ENCODE measurements around the gene LZTS3. TPM values are rescaled to one million over a fixed set of nuclear protein-coding genes. Genes with fewer than 3 reads are reported as not detected.

LZTS3 gene
- total and polyA plus RNA-seq, 3 experiments from 2014 or later = 0.35 to 1.0 (median 0.97) TPM

- Mint-ChIP-seq H3K4me3 (peak overlapping the region; percentile 77 to 94 (median 82)), H3K9me3 (no peaks in the 10 kb centered on the region), H3K27me3 (peaks cover 5 to 10% of the 10 kb centered on the region in 2 donors), H3K4me1 (peaks cover 11 to 20% (median 16%) of the 10 kb centered on the region in 3 donors), H3K27ac (peak overlapping the region in 4 of 8 donors; percentile 0 to 67 (median 38)), H3K36me3 (peaks cover 0 to 2% (median 0%) of the 10 kb centered on the region in 3 donors)
- ChIA-PET CTCF (interaction anchor here (0.7 kb wide), 1 partner anchor 13 kb away, joined by 3 read pairs; no protein-coding TSS in a partner anchor), POLR2A (no interaction called here)
- peaks cover 6% of the 10 kb centered on the region for H3K27me3 ChIP-seq (ENCODE audit: insufficient read depth, low read length, poor library complexity, severe bottlenecking)
- peak overlapping the region; percentile 88 for H3K4me3 ChIP-seq (ENCODE audit: low read length)
- H3K9me3 ChIP-seq (ENCODE audit: low read length) = no peaks in the 10 kb centered on the region
- no peak overlapping the region for H3K27ac ChIP-seq (ENCODE audit: low read depth, low read length)
- H3K36me3 ChIP-seq (ENCODE audit: insufficient read depth, low read length) = no peaks in the 10 kb centered on the region
- peaks cover 5% of the 10 kb centered on the region for H3K4me1 ChIP-seq (ENCODE audit: insufficient read depth, low read length)
- DNase-seq = no peak
These were observed 1.3 kb upstream of the LZTS3 start for GRCh38 chr20:3174442-3175261.

- H3K27ac Mint-ChIP-seq = peak overlapping the region in 6 of 8 donors; percentile 17 to 67 (median 59)
- H3K4me3 Mint-ChIP-seq = peak overlapping the region; percentile 77 to 94 (median 82)
- ChIA-PET POLR2A (no interaction called here), CTCF (no interaction called here)
- H3K36me3 Mint-ChIP-seq = peaks cover 0 to 2% (median 0%) of the 10 kb centered on the region in 3 donors
- H3K27me3 Mint-ChIP-seq = peaks cover 12 to 17% of the 10 kb centered on the region in 2 donors
- Histone ChIP-seq H3K4me3 (ENCODE audit: low read length) (peak overlapping the region; percentile 88), H3K4me1 (ENCODE audit: insufficient read depth, low read length) (peaks cover 5% of the 10 kb centered on the region), H3K27me3 (ENCODE audit: insufficient read depth, low read length, poor library complexity, severe bottlenecking) (peaks cover 6% of the 10 kb centered on the region), H3K36me3 (ENCODE audit: insufficient read depth, low read length) (no peaks in the 10 kb centered on the region), H3K27ac (ENCODE audit: low read depth, low read length) (peak overlapping the region; percentile 38), H3K9me3 (ENCODE audit: low read length) (no peaks in the 10 kb centered on the region)
- no peaks in the 10 kb centered on the region for H3K9me3 Mint-ChIP-seq
- H3K4me1 Mint-ChIP-seq = peaks cover 11 to 22% (median 16%) of the 10 kb centered on the region in 3 donors
- DNase-seq = peak in 4 of 5 donors; percentile 85 to 92 (median 88)
These were observed 477 bp upstream of the LZTS3 start for GRCh38 chr20:3173610-3174441.

DNA sequence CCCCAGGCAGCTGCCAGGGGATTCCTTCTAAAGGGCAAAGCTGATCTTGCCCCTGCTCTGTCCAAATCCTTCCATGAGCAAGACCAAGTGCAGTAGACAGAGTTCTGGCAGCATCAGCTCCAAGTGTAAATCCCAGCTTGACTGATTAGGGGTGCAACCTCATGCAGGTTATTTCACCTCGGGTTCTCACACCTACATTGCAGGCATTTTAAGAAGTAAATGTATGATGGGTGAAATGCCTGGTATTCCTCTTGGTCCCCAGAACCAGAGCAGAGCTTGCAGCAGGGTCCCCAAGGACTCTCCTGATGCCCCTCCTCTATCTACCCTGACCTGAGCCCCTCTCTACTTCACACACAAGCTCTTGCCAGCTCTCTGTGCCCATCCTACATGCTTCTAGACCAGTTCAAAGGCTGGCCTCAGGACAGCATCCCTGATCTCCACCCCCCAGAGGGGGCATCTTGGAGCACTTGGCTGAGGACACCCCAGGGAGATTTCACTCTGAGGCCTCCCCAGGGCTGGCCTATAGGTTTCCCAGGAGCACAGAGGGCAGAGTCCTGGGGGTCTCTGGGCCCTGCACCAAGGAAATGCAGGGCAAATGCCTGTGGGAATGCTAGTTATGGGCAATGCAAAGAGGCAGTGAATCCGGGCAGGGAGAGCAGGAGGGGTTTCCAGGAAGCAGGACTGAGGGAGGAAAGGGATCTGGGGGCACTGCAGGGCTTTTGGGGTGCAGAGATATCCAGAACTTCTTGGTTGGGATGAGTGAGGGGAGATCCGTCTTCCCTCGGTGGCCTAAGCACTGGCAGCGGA is 1.0 kb downstream of the LZTS3 start:
- Histone ChIP-seq H3K27ac (ENCODE audit: low read depth, low read length) (peak overlapping the region; percentile 20), H3K27me3 (ENCODE audit: insufficient read depth, low read length, poor library complexity, severe bottlenecking) (peaks cover 9% of the 10 kb centered on the region), H3K4me1 (ENCODE audit: insufficient read depth, low read length) (peaks cover 5% of the 10 kb centered on the region), H3K9me3 (ENCODE audit: low read length) (no peaks in the 10 kb centered on the region), H3K4me3 (ENCODE audit: low read length) (no peak overlapping the region), H3K36me3 (ENCODE audit: insufficient read depth, low read length) (no peaks in the 10 kb centered on the region)
- CTCF ChIA-PET = interaction anchor here (1.0 to 2.8 kb wide), 3 partner anchors 10 to 15 kb away, joined by 3 to 9 read pairs (median 5); no protein-coding TSS in a partner anchor
- H3K27me3 Mint-ChIP-seq = peaks cover 18 to 23% of the 10 kb centered on the region in 2 donors
- H3K36me3 Mint-ChIP-seq = peaks cover 0 to 2% (median 0%) of the 10 kb centered on the region in 3 donors
- peak in 1 of 5 donors; percentile 9 for DNase-seq
- POLR2A ChIA-PET = interaction anchor here (0.5 kb wide), 1 partner anchor 649 kb away, joined by 3 read pairs; no protein-coding TSS in a partner anchor
- H3K4me3 Mint-ChIP-seq = peak overlapping the region; percentile 77 to 92 (median 81)
- H3K4me1 Mint-ChIP-seq = peaks cover 13 to 28% (median 16%) of the 10 kb centered on the region in 3 donors
- no peaks in the 10 kb centered on the region for H3K9me3 Mint-ChIP-seq
- H3K27ac Mint-ChIP-seq = peak overlapping the region in 7 of 8 donors; percentile 36 to 93 (median 66)

DNA sequence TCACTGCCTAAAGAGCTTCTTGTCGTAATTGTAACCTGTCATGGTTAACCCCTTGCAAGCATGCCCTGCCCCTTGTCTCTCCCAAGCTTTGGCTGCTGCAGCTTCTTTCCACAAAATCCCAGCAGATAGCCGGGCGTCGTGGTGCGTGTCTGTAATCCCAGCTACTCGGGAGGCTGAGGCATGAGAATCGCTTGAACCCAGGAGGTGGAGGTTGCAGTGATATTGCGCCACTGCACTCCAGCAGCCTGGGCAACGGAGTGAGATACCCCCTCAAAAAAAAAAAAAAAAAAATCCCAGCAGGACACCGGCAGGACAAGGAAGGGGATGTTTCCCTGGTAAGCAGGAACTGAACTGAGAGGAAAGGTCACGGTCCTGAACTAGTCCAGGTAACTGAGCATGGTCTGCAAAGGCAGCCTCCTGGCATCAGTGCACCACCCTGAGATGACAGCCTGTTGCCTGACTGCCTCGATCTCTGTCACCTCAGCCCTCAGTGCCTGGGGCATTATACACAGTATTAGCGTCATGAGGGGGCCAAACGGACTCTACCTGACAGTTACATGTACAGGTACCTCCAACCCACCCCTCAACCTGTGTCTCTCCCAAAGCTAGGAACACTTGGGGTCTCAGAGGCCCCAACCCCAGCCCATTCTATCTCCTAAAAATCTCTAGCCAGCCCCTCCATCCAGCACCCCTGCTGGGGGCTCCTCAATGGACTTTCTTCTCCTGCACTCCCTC is 1.8 kb downstream of the LZTS3 start:
- peaks cover 9% of the 10 kb centered on the region for H3K27me3 ChIP-seq (ENCODE audit: insufficient read depth, low read length, poor library complexity, severe bottlenecking)
- peaks cover 13 to 28% (median 16%) of the 10 kb centered on the region in 3 donors for H3K4me1 Mint-ChIP-seq
- H3K9me3 Mint-ChIP-seq = no peaks in the 10 kb centered on the region
- DNase-seq = peak in 1 of 5 donors; percentile 17
- H3K9me3 ChIP-seq (ENCODE audit: low read length) = no peaks in the 10 kb centered on the region
- peaks cover 18 to 23% of the 10 kb centered on the region in 2 donors for H3K27me3 Mint-ChIP-seq
- ChIA-PET POLR2A (interaction anchor here (1.1 kb wide), 1 partner anchor 12 kb away, joined by 3 read pairs; no protein-coding TSS in a partner anchor), CTCF (interaction anchor here (1.5 to 2.8 kb wide), 2 partner anchors 10 to 14 kb away, joined by 5 to 9 read pairs; no protein-coding TSS in a partner anchor)
- peak overlapping the region in 3 of 8 donors; percentile 44 to 52 (median 51) for H3K27ac Mint-ChIP-seq
- no peak overlapping the region for H3K4me3 ChIP-seq (ENCODE audit: low read length)
- H3K36me3 ChIP-seq (ENCODE audit: insufficient read depth, low read length) = no peaks in the 10 kb centered on the region
- H3K36me3 Mint-ChIP-seq = peaks cover 0 to 2% (median 0%) of the 10 kb centered on the region in 3 donors
- H3K4me3 Mint-ChIP-seq = peak overlapping the region in 6 of 7 donors; percentile 5 to 92 (median 66)
- H3K4me1 ChIP-seq (ENCODE audit: insufficient read depth, low read length) = peaks cover 5% of the 10 kb centered on the region
- H3K27ac ChIP-seq (ENCODE audit: low read depth, low read length) = no peak overlapping the region

DNA sequence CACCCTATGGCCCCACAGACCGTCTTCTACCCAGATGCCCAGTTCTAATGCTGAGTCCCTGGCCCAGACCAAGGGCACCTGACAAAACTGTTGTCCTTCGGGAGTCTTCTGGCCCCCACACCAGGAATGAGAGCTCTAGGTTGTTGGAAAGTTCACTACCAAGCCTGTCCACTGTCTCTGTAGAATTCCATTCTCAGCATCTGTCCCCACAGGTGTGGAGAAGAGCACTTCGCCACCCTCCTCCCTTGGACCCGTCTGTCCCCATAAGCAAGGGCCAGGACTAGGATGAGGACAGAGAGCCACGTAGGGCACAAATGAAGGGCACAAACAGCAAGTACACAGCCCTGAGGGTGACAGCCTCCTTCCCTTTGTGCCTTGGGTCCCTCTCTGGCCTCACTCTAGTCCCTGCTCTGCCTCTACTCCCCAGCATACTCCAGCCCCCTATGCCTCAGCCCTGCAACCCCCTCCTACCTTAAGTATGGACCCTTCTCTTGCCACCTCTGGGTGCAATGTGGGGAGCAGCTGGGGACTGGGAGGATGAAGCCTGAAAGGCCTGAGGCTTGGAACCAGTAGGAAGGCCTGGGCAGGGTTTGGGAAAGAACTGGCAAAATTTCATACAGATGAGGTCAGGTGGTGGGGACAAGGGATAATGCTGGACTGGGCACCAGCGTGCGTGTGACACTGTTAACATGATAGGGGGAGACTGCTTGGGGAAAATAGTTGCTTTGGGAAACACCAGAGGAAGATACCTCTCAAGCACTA is 4.3 kb downstream of the LZTS3 start:
- Histone ChIP-seq H3K4me1 (ENCODE audit: insufficient read depth, low read length) (peaks cover 5% of the 10 kb centered on the region), H3K27me3 (ENCODE audit: insufficient read depth, low read length, poor library complexity, severe bottlenecking) (peaks cover 3% of the 10 kb centered on the region), H3K4me3 (ENCODE audit: low read length) (no peak overlapping the region), H3K27ac (ENCODE audit: low read depth, low read length) (no peak overlapping the region), H3K9me3 (ENCODE audit: low read length) (no peaks in the 10 kb centered on the region), H3K36me3 (ENCODE audit: insufficient read depth, low read length) (no peaks in the 10 kb centered on the region)
- H3K27me3 Mint-ChIP-seq = peaks cover 13 to 19% of the 10 kb centered on the region in 2 donors
- peak overlapping the region in 1 of 8 donors; percentile 26 for H3K27ac Mint-ChIP-seq
- peaks cover 0 to 1% (median 0%) of the 10 kb centered on the region in 3 donors for H3K36me3 Mint-ChIP-seq
- no peaks in the 10 kb centered on the region for H3K9me3 Mint-ChIP-seq
- peaks cover 6 to 20% (median 7%) of the 10 kb centered on the region in 3 donors for H3K4me1 Mint-ChIP-seq
- DNase-seq = no peak
- H3K4me3 Mint-ChIP-seq = peak overlapping the region in 1 of 7 donors; percentile 15
- CTCF ChIA-PET = no interaction called here
- POLR2A ChIA-PET = no interaction called here

- H3K27ac Mint-ChIP-seq = no peak overlapping the region
- peaks cover 5% of the 10 kb centered on the region for H3K4me1 ChIP-seq (ENCODE audit: insufficient read depth, low read length)
- CTCF ChIA-PET = no interaction called here
- H3K4me3 ChIP-seq (ENCODE audit: low read length) = no peak overlapping the region
- no peak overlapping the region for H3K27ac ChIP-seq (ENCODE audit: low read depth, low read length)
- H3K9me3 ChIP-seq (ENCODE audit: low read length) = no peaks in the 10 kb centered on the region
- no peak overlapping the region for H3K4me3 Mint-ChIP-seq
- H3K27me3 Mint-ChIP-seq = peaks cover 13 to 19% of the 10 kb centered on the region in 2 donors
- H3K27me3 ChIP-seq (ENCODE audit: insufficient read depth, low read length, poor library complexity, severe bottlenecking) = peaks cover 3% of the 10 kb centered on the region
- no peaks in the 10 kb centered on the region for H3K9me3 Mint-ChIP-seq
- POLR2A ChIA-PET = interaction anchor here (0.5 kb wide), 1 partner anchor 31 kb away, joined by 5 read pairs; no protein-coding TSS in a partner anchor
- no peaks in the 10 kb centered on the region for H3K36me3 ChIP-seq (ENCODE audit: insufficient read depth, low read length)
- no peak for DNase-seq
- H3K36me3 Mint-ChIP-seq = no peaks in the 10 kb centered on the region
- peaks cover 5 to 16% (median 6%) of the 10 kb centered on the region in 3 donors for H3K4me1 Mint-ChIP-seq
These were observed 5.1 kb downstream of the LZTS3 start for GRCh38 chr20:3168079-3168828.

Data from CD8-positive, alpha-beta memory T cell (primary cell).